HepG2 (cell line): ENCODE data around the gene CCL2. TPM values are rescaled to one million over a fixed set of nuclear protein-coding genes. Genes with fewer than 3 reads are reported as not detected.

Experiments
- ATAC-seq: fragments of 200-7000 bp; cut with Tn5 transposase; 3 replicates; pipeline ENCODE4 v1.9.1; 2020; ENCODE audit warnings: mild to moderate bottlenecking, moderate library complexity
- BruUV-seq: library from RNA; stranded (reverse); fragments of 400-500 nt; replicated peaks from 2 replicates; lab custom pipeline; 2021; lab: Mats Ljungman, UMichigan
- CTCF ChIA-PET: fragments of 300-600 bp; formaldehyde crosslinking; extraction: SDS; loops from one replicate; lab custom pipeline; 2021; ENCODE audit warnings: low total read pairs, inconsistent platforms, low intra/inter-chr PET ratio; lab: Yijun Ruan, JAX
- POLR2A ChIA-PET: fragments of 350-600 bp; sonication (Branson Sonifier 250); formaldehyde crosslinking; loops from one replicate; lab custom pipeline; 2020; ENCODE audit warnings: antibody characterized with exemption, inconsistent platforms; lab: Yijun Ruan, JAX
- DNase-seq: peaks from one replicate; pipeline ENCODE4 v3.0.0-alpha.2; 2015; ENCODE audit warnings: low spot score
- FAIRE-seq: peaks from 3 replicates; lab custom pipeline; 2011; peaks lifted over from hg19 to GRCh38; lab: Jason Lieb, UNC
- H2AFZ ChIP-seq: one replicate; pipeline ENCODE4 v1.6.1; 2011; ENCODE audit warnings: low read length, inconsistent platforms
- H3K27ac ChIP-seq: fragments of 300-600 bp; 3 replicates; pipeline ENCODE4 v1.8.0; 2011; ENCODE audit warnings: mixed run types, mild to moderate bottlenecking, mixed read lengths, low read length, inconsistent platforms; ENCODE audit not compliant: insufficient read depth; ENCODE audit errors: extremely low read length
- H3K27me3 ChIP-seq, 2 experiments: fragments of 200-600 bp in 1 of 2; 2 replicates in 1 of 2; 3 replicates in 1 of 2; pipeline versions ENCODE4 v1.6.0 to v1.8.0; 2011; ENCODE audit warnings: low read length in 2 of 2, mild to moderate bottlenecking in 2 of 2, moderate library complexity in 2 of 2, inconsistent platforms in 1 of 2; ENCODE audit not compliant: insufficient read depth in 2 of 2, control insufficient read depth in 1 of 2
- H3K36me3 ChIP-seq, 2 experiments: fragments of 200-600 bp in 1 of 2; replicated peaks in 1 of 2; 2 replicates in 1 of 2; 3 replicates in 1 of 2; pipeline versions ENCODE4 v1.5.1 to v1.8.0; 2011; ENCODE audit warnings: low read length in 2 of 2, inconsistent platforms in 1 of 2; ENCODE audit not compliant: insufficient read depth in 2 of 2, control insufficient read depth in 1 of 2
- H3K4me1 ChIP-seq: 2 replicates; pipeline ENCODE4 v1.5.1; 2012; ENCODE audit warnings: low read length, inconsistent platforms; ENCODE audit not compliant: insufficient read depth
- H3K4me2 ChIP-seq: 2 replicates; pipeline ENCODE4 v1.6.0; 2011; ENCODE audit warnings: low read depth, low read length, inconsistent platforms
- H3K4me3 ChIP-seq, 3 experiments: fragments of 200-600 bp in 1 of 3; sonication (generic), shearing (Covaris generic) in 1 of 3; replicated peaks in 1 of 3; 2 replicates each; pipeline ENCODE4 v1.5.1; 2011 to 2016; ENCODE audit warnings: low read length in 3 of 3, inconsistent platforms in 2 of 3, low read depth in 2 of 3, mild to moderate bottlenecking in 2 of 3, control low read depth in 1 of 3, mixed read lengths in 1 of 3; ENCODE audit not compliant: insufficient read depth in 1 of 3
- H3K79me2 ChIP-seq: one replicate; pipeline ENCODE4 v1.6.1; 2011; ENCODE audit warnings: low read length, inconsistent platforms; ENCODE audit not compliant: insufficient read depth
- H3K9ac ChIP-seq: 2 replicates; pipeline ENCODE4 v1.6.0; 2011; ENCODE audit warnings: mild to moderate bottlenecking, low read depth, low read length, inconsistent platforms; ENCODE audit not compliant: insufficient read depth
- H3K9me3 ChIP-seq: 2 replicates; pipeline ENCODE4 v1.5.1; 2012; ENCODE audit warnings: mild to moderate bottlenecking, low read length
- H4K20me1 ChIP-seq: 2 replicates; pipeline ENCODE4 v1.6.0; 2011; ENCODE audit warnings: inconsistent platforms, mild to moderate bottlenecking, low read length, moderate library complexity; ENCODE audit not compliant: insufficient read depth
- CEBPZ ChIP-seq: IDR thresholded peaks from 2 replicates; pipeline ENCODE4 v1.6.1; 2012; ENCODE audit warnings: low read length, improper control_type of control experiment
- GTF3A ChIP-seq: sonication (generic); formaldehyde crosslinking; conservative IDR thresholded peaks from 2 replicates; pipeline ENCODE4 v1.4.0; 2020; ENCODE audit warnings: mild to moderate bottlenecking, missing genetic modification reagents
- LRRFIP1 ChIP-seq: sonication (generic); formaldehyde crosslinking; conservative IDR thresholded peaks from 2 replicates; pipeline ENCODE4 v1.4.0; 2020; ENCODE audit warnings: missing genetic modification reagents
- RARA ChIP-seq: IDR thresholded peaks from 2 replicates; pipeline ENCODE4 v1.6.1; 2016; ENCODE audit warnings: missing genetic modification reagents, missing compliant biosample characterization
- TOE1 ChIP-seq: sonication (generic); formaldehyde crosslinking; IDR thresholded peaks from 2 replicates; pipeline ENCODE4 v1.4.0; 2020; ENCODE audit warnings: mild to moderate bottlenecking, missing genetic modification reagents
- ZHX2 ChIP-seq, 2 experiments: sonication (generic) in 1 of 2; formaldehyde crosslinking in 1 of 2; IDR thresholded peaks; 2 replicates each; pipeline versions ENCODE4 v1.6.1 to v1.9.0; 2014 to 2022; ENCODE audit warnings: antibody characterized with exemption in 1 of 2, borderline replicate concordance in 1 of 2, inconsistent platforms in 1 of 2, low read depth in 1 of 2, missing genetic modification reagents in 1 of 2
- ZMYM2 ChIP-seq: sonication (generic); formaldehyde crosslinking; IDR thresholded peaks from 2 replicates; pipeline ENCODE4 v1.8.0; 2022; ENCODE audit warnings: mild to moderate bottlenecking, missing genetic modification reagents
- ZNF296 ChIP-seq: sonication (generic); formaldehyde crosslinking; conservative IDR thresholded peaks from 2 replicates; pipeline ENCODE4 v1.5.0; 2020; ENCODE audit warnings: mild to moderate bottlenecking, missing genetic modification reagents
- WGBS: methylation state at CpG from one replicate; pipeline ENCODE4 v1.1.6; 2017; ENCODE audit warnings: low lambda C conversion rate; 5-methylcytosine and 5-hydroxymethylcytosine counted together
- in situ Hi-C: cut with HindIII; loops from 2 replicates; pipeline ENCODE4 v1.10.0; 2017; ENCODE audit warnings: low pct_unique_long_range_greater_than_20kb; ENCODE audit not compliant: extremely low pct_ligation_motif_present
- intact Hi-C: fragments of 100-400 bp; cut with micrococcal nuclease; formaldehyde crosslinking; loops from one replicate; pipeline ENCODE4 v1.10.0; 2022; ENCODE audit not compliant: unreplicated experiment
- polyA plus RNA-seq, 8 experiments: library from polyadenylated mRNA; depleted of rRNA in 3 of 8; stranded (reverse) in 7 of 8; unstranded in 1 of 8; fragments of >200 nt; fragmentation: Illumina TruSeq in 4 of 8; extraction: Trizol in 4 of 8; gene quantifications; 2 replicates each; pipeline versions ENCODE4 v1.2.1 to v1.2.3, GENCODE V29; 2011 to 2016; ENCODE audit warnings: low read depth in 4 of 8, missing spikeins in 1 of 8, mixed read lengths in 1 of 8; ENCODE audit not compliant: insufficient read depth in 1 of 8
- total RNA-seq, 5 experiments: library from RNA; depleted of rRNA; stranded (reverse); fragments of >200 nt; fragmentation: Illumina TruSeq; extraction: Trizol; gene quantifications; 2 replicates each; pipeline ENCODE4 v1.2.3, GENCODE V29; 2016; ENCODE audit warnings: low read depth in 1 of 5

Gene CCL2
- total and polyA plus RNA-seq, 2 of the 13 experiments (the other 11 are each of a cell fraction or from before 2014, with no cell fraction given): not detected

GRCh38 chr17:34206569-34206968 is 48.5 kb upstream of the CCL2 start:
- ChIA-PET POLR2A (no interaction called here), CTCF (no interaction called here)
- Histone ChIP-seq H4K20me1 (no peaks in the 10 kb centered on the region), H2AFZ (no peak overlapping the region), H3K27me3 (no peaks in the 10 kb centered on the region), H3K4me1 (no peaks in the 10 kb centered on the region), H3K4me3 (no peak overlapping the region), H3K4me2 (no peak overlapping the region), H3K36me3 (no peaks in the 10 kb centered on the region), H3K9me3 (no peaks in the 10 kb centered on the region), H3K79me2 (no peaks in the 10 kb centered on the region), H3K9ac (no peak overlapping the region), H3K27ac (no peak overlapping the region)
- DNase-seq (no peak), ATAC-seq (no peak), FAIRE-seq (no peak)
- WGBS: 6% methylated on average over 3 of the region's 3 CpGs
- BruUV-seq: no TSS peak
- intact Hi-C loops: no loop called here
- in situ Hi-C loops: no loop called here
- TF ChIP-seq LRRFIP1 (CRISPR knock-in tag) (no peak), GTF3A (CRISPR knock-in tag) (no peak), RARA (CRISPR knock-in tag) (no peak), ZNF296 (no peak), ZHX2 (IDR thresholded peaks at IDR 0.05; ENCODE audit: low read depth) (no peak), ZHX2 (CRISPR knock-in tag; IDR thresholded peaks at IDR 0.05; ENCODE audit: borderline replicate concordance) (no peak), CEBPZ (no peak), TOE1 (CRISPR knock-in tag) (no peak), ZMYM2 (CRISPR knock-in tag) (no peak)
